Liver (tissue), 9 donors: Measurements from ENCODE around the gene ABHD15. TPM values are rescaled to one million over a fixed set of nuclear protein-coding genes. Genes with fewer than 3 reads are reported as not detected.

Source experiments
- DNase-seq: peaks from one replicate; pipeline ENCODE4 v3.0.0-alpha.2; 2017; ENCODE audit warnings: low spot score
- H3K27ac ChIP-seq, 2 donors: one replicate each; pipeline ENCODE4 v1.7.0; 2013; ENCODE audit warnings: inconsistent platforms in 2 of 2, low read length in 2 of 2, control low read depth in 1 of 2, low read depth in 1 of 2, mild to moderate bottlenecking in 1 of 2
- H3K27me3 ChIP-seq, 4 donors: one replicate each; pipeline versions ENCODE4 v1.6.1 to v1.7.0; 2013; ENCODE audit warnings: low read length in 3 of 4, inconsistent platforms in 1 of 4, mild to moderate bottlenecking in 1 of 4, moderate library complexity in 1 of 4; ENCODE audit not compliant: control insufficient read depth in 4 of 4, insufficient read depth in 4 of 4
- H3K36me3 ChIP-seq, 4 donors: one replicate each; pipeline versions ENCODE4 v1.6.1 to v1.7.0; 2013; ENCODE audit warnings: low read length in 3 of 4, mild to moderate bottlenecking in 3 of 4, low read depth in 1 of 4, moderate library complexity in 1 of 4; ENCODE audit not compliant: control insufficient read depth in 4 of 4, insufficient read depth in 3 of 4
- H3K4me1 ChIP-seq, 4 donors: one replicate each; pipeline versions ENCODE4 v1.6.1 to v1.7.0; 2013; ENCODE audit warnings: low read length in 3 of 4, mild to moderate bottlenecking in 3 of 4, moderate library complexity in 1 of 4; ENCODE audit not compliant: control insufficient read depth in 4 of 4, insufficient read depth in 4 of 4
- H3K4me3 ChIP-seq, 3 donors: one replicate each; pipeline versions ENCODE4 v1.6.1 to v1.7.0; 2013; ENCODE audit warnings: low read length in 3 of 3, control low read depth in 1 of 3, low read depth in 1 of 3, mild to moderate bottlenecking in 1 of 3
- H3K9ac ChIP-seq, 2 donors: one replicate each; pipeline ENCODE4 v1.7.0; 2013; ENCODE audit warnings: low read length in 2 of 2, mild to moderate bottlenecking in 2 of 2, moderate library complexity in 2 of 2, control low read depth in 1 of 2, low read depth in 1 of 2
- H3K9me3 ChIP-seq, 4 donors: one replicate each; pipeline versions ENCODE4 v1.6.1 to v1.7.0; 2013; ENCODE audit warnings: low read length in 3 of 4; ENCODE audit not compliant: control insufficient read depth in 4 of 4
- CTCF ChIP-seq: fragments of 150-350 bp; IDR thresholded peaks from 2 replicates; pipeline ENCODE4 v1.5.1; 2017; ENCODE audit warnings: improper control_type of control experiment, low read depth, low read length; ENCODE audit not compliant: missing input control
- FOXA1 ChIP-seq: IDR thresholded peaks from 2 replicates; pipeline ENCODE4 v1.6.1; 2016; ENCODE audit warnings: antibody characterized with exemption
- GABPA ChIP-seq, 2 donors: IDR thresholded peaks in 1 of 2; conservative IDR thresholded peaks in 1 of 2; 2 replicates each; pipeline ENCODE4 v1.6.1; 2016; ENCODE audit warnings: antibody characterized with exemption in 2 of 2, mild to moderate bottlenecking in 1 of 2, moderate library complexity in 1 of 2
- HNF4A ChIP-seq, 2 donors: conservative IDR thresholded peaks; 2 replicates each; pipeline ENCODE4 v1.6.1; 2016; ENCODE audit warnings: antibody characterized with exemption in 2 of 2, mild to moderate bottlenecking in 2 of 2
- HNF4G ChIP-seq: IDR thresholded peaks from 2 replicates; pipeline ENCODE4 v1.6.1; 2016; ENCODE audit warnings: antibody characterized with exemption
- JUND ChIP-seq, 2 donors: IDR thresholded peaks; 2 replicates each; pipeline ENCODE4 v1.6.1; 2016; ENCODE audit warnings: antibody characterized with exemption in 2 of 2
- RAD21 ChIP-seq, 2 donors: IDR thresholded peaks; 2 replicates each; pipeline ENCODE4 v1.6.1; 2016; ENCODE audit warnings: antibody characterized with exemption in 2 of 2, mild to moderate bottlenecking in 2 of 2
- TAF1 ChIP-seq: conservative IDR thresholded peaks from 2 replicates; pipeline ENCODE4 v1.6.1; 2016; ENCODE audit warnings: antibody characterized with exemption, mild to moderate bottlenecking
- YY1 ChIP-seq: IDR thresholded peaks from 2 replicates; pipeline ENCODE4 v1.6.1; 2016; ENCODE audit warnings: antibody characterized with exemption, mild to moderate bottlenecking
- WGBS: extraction: QIAGEN DNeasy Blood & Tissue Kit; methylation state at CpG from one replicate; pipeline ENCODE4 v1.1.7; 2013; 5-methylcytosine and 5-hydroxymethylcytosine counted together
- polyA plus RNA-seq, 2 donors: library from polyadenylated mRNA; stranded (reverse) in 1 of 2; unstranded in 1 of 2; fragments of 200-250 nt in 1 of 2; fragments of >200 nt in 1 of 2; fragmentation: Nextera tagmentation in 1 of 2; extraction: Ambion mirVana in 1 of 2; gene quantifications; one replicate each; pipeline versions ENCODE4 v1.2.1 to v1.2.3, GENCODE V29; 2013 to 2015
- total RNA-seq, 2 donors: library from RNA; depleted of rRNA; stranded (reverse); fragments of >200 nt; gene quantifications; one replicate each; pipeline ENCODE4 v1.2.3, GENCODE V29; 2014
- TF ChIP-seq, protein P1 (sequence below): IDR thresholded peaks from 2 replicates; pipeline ENCODE4 v1.6.1; 2016; ENCODE audit warnings: antibody characterized with exemption, mild to moderate bottlenecking
- TF ChIP-seq, protein P2 (sequence below): IDR thresholded peaks from 2 replicates; pipeline ENCODE4 v1.6.1; 2016; ENCODE audit warnings: antibody characterized with exemption
- TF ChIP-seq, protein P3 (sequence below): IDR thresholded peaks from 2 replicates; pipeline ENCODE4 v1.6.1; 2016; ENCODE audit warnings: antibody characterized with exemption
- donor health status: healthy.
- donor health status: healthy.
- donor health status: healthy.
- donor health status: healthy.
- donor health status: healthy.

Gene ABHD15
- total and polyA plus RNA-seq, 4 donors, result 5.6 to 25.7 (median 10.6) TPM

DNA sequence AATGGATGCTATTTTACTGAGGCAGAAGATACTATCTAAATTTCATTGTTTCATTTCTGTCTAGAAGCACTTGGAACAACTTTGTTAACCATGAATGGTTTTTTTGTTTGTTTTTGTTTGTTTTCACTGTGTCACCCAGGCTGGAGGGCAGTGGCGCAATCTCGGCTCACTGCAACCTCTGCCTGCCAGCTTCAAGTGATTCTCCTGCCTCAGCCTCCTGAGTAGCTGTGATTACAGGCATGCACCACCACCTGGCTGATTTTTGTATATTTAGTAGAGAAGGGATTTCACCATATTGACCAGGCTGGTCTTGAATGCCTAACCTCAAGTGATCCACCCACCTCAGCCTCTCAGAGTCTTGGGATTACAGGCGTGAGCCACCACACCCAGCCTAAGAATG is 40.5 kb downstream of the ABHD15 start:
- peaks cover 0 to 1% (median 0%) of the 10 kb centered on the region in 4 donors for H3K4me1 ChIP-seq
- WGBS, result 78% methylated on average over 3 of the region's 3 CpGs
- TF ChIP-seq TAF1, result no peak
- TF ChIP-seq, protein P1, sequence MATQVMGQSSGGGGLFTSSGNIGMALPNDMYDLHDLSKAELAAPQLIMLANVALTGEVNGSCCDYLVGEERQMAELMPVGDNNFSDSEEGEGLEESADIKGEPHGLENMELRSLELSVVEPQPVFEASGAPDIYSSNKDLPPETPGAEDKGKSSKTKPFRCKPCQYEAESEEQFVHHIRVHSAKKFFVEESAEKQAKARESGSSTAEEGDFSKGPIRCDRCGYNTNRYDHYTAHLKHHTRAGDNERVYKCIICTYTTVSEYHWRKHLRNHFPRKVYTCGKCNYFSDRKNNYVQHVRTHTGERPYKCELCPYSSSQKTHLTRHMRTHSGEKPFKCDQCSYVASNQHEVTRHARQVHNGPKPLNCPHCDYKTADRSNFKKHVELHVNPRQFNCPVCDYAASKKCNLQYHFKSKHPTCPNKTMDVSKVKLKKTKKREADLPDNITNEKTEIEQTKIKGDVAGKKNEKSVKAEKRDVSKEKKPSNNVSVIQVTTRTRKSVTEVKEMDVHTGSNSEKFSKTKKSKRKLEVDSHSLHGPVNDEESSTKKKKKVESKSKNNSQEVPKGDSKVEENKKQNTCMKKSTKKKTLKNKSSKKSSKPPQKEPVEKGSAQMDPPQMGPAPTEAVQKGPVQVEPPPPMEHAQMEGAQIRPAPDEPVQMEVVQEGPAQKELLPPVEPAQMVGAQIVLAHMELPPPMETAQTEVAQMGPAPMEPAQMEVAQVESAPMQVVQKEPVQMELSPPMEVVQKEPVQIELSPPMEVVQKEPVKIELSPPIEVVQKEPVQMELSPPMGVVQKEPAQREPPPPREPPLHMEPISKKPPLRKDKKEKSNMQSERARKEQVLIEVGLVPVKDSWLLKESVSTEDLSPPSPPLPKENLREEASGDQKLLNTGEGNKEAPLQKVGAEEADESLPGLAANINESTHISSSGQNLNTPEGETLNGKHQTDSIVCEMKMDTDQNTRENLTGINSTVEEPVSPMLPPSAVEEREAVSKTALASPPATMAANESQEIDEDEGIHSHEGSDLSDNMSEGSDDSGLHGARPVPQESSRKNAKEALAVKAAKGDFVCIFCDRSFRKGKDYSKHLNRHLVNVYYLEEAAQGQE, result no peak
- TF ChIP-seq, protein P2, sequence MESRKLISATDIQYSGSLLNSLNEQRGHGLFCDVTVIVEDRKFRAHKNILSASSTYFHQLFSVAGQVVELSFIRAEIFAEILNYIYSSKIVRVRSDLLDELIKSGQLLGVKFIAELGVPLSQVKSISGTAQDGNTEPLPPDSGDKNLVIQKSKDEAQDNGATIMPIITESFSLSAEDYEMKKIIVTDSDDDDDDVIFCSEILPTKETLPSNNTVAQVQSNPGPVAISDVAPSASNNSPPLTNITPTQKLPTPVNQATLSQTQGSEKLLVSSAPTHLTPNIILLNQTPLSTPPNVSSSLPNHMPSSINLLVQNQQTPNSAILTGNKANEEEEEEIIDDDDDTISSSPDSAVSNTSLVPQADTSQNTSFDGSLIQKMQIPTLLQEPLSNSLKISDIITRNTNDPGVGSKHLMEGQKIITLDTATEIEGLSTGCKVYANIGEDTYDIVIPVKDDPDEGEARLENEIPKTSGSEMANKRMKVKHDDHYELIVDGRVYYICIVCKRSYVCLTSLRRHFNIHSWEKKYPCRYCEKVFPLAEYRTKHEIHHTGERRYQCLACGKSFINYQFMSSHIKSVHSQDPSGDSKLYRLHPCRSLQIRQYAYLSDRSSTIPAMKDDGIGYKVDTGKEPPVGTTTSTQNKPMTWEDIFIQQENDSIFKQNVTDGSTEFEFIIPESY, result no peak
- H3K9me3 ChIP-seq, result no peaks in the 10 kb centered on the region
- H3K27me3 ChIP-seq, result no peaks in the 10 kb centered on the region
- H3K4me3 ChIP-seq, result no peak overlapping the region
- DNase-seq, result no peak
- H3K27ac ChIP-seq, result no peak overlapping the region
- peaks cover 7 to 20% (median 15%) of the 10 kb centered on the region in 4 donors for H3K36me3 ChIP-seq
- no peak overlapping the region for H3K9ac ChIP-seq

DNA sequence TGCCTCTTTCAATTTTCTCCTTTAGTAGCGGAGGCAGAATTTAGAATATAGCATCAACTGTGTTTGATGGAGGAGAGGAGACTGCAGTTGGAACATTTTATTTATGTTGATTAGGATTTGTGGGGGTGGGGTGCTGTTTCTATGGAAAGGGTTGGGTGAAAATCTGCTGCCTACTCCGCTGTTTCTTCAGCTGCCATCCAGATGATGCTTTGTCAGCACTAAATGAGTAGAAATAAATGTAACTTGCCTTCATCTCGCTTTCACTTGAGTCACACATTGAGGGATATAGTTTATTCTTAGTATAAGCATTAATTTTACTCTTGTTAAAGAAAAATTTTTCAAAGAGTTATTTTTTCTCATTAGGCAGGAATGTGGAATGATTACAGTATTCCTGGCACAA is 42.1 kb downstream of the ABHD15 start:
- H3K36me3 ChIP-seq, result peaks cover 6 to 16% (median 11%) of the 10 kb centered on the region in 4 donors
- H3K9me3 ChIP-seq, result no peaks in the 10 kb centered on the region
- no peak for DNase-seq
- WGBS, result 96% methylated on average over 3 of the region's 3 CpGs
- no peaks in the 10 kb centered on the region for H3K27me3 ChIP-seq
- no peak overlapping the region for H3K9ac ChIP-seq
- no peak for TF ChIP-seq GABPA (IDR thresholded peaks at IDR 0.05 in 1 of 2, conservative IDR thresholded peaks at IDR 0.05 in 1 of 2)
- no peak for TF ChIP-seq TAF1
- no peak for TF ChIP-seq CTCF
- TF ChIP-seq, protein P2, result no peak
- TF ChIP-seq HNF4G, result no peak
- no peak for TF ChIP-seq HNF4A (conservative IDR thresholded peaks at IDR 0.05)
- TF ChIP-seq FOXA1, result no peak
- no peak for TF ChIP-seq YY1
- TF ChIP-seq, protein P1, result no peak
- TF ChIP-seq RAD21 (IDR thresholded peaks at IDR 0.05), result no peak
- TF ChIP-seq JUND (IDR thresholded peaks at IDR 0.05), result no peak
- TF ChIP-seq, protein P3, sequence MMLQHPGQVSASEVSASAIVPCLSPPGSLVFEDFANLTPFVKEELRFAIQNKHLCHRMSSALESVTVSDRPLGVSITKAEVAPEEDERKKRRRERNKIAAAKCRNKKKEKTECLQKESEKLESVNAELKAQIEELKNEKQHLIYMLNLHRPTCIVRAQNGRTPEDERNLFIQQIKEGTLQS, result no peak
- H3K4me1 ChIP-seq, result peaks cover 0 to 1% (median 0%) of the 10 kb centered on the region in 4 donors
- no peak overlapping the region for H3K4me3 ChIP-seq
- no peak overlapping the region for H3K27ac ChIP-seq
